Mesodermal cell (in vitro differentiated cells): ENCODE data around the gene TLCD2. TPM values are rescaled to one million over a fixed set of nuclear protein-coding genes. Genes with fewer than 3 reads are reported as not detected.

Experiments used
- H3K27ac ChIP-seq: 2 replicates; pipeline ENCODE4 v1.7.0; 2013; ENCODE audit warnings: mild to moderate bottlenecking, low read depth, low read length, moderate library complexity; ENCODE audit not compliant: severe bottlenecking
- H3K36me3 ChIP-seq: 2 replicates; pipeline ENCODE4 v1.7.1; 2013; ENCODE audit warnings: mild to moderate bottlenecking, low read length, moderate library complexity; ENCODE audit not compliant: control insufficient read depth, insufficient read depth
- H3K4me1 ChIP-seq: one replicate; pipeline ENCODE4 v1.7.1; 2013; ENCODE audit warnings: mild to moderate bottlenecking, low read length; ENCODE audit not compliant: insufficient read depth, control insufficient read depth, poor library complexity, severe bottlenecking
- H3K4me3 ChIP-seq: 2 replicates; pipeline ENCODE4 v1.7.0; 2013; ENCODE audit warnings: low read length, control low read depth, mild to moderate bottlenecking; ENCODE audit not compliant: insufficient read depth, poor library complexity, severe bottlenecking; ENCODE audit errors: extremely low read depth
- H3K9me3 ChIP-seq: 2 replicates; pipeline ENCODE4 v1.7.1; 2013; ENCODE audit warnings: mild to moderate bottlenecking, low read length, moderate library complexity; ENCODE audit not compliant: control insufficient read depth
- WGBS, 2 experiments: methylation state at CpG; one replicate each; pipeline ENCODE4 v1.1.5; 2013; ENCODE audit warnings: missing lambda C conversion rate in 2 of 2; ENCODE audit not compliant: insufficient coverage in 2 of 2; 5-methylcytosine and 5-hydroxymethylcytosine counted together
- polyA plus RNA-seq, 2 experiments: library from polyadenylated mRNA; stranded (reverse); fragments of 50-300 nt; gene quantifications; one replicate each; pipeline ENCODE4 v1.2.3, GENCODE V29; 2013

The TLCD2 gene
- 0.85 TPM for polyA plus RNA-seq (2013, experiment 1 of 2)
- polyA plus RNA-seq (2013, experiment 2 of 2) = 1.2 TPM

- 1% methylated on average over 61 to 71 of the region's 83 CpGs for WGBS, 2 experiments
- no peak within 1 kb of the TSS for H3K27ac ChIP-seq
- peak within 1 kb of the TSS; percentile 49 for H3K4me3 ChIP-seq
- H3K36me3 ChIP-seq = peaks cover 36% of the 10 kb centered on the region
- peaks cover 42% of the 10 kb centered on the region for H3K4me1 ChIP-seq
- no peaks in the 10 kb centered on the region for H3K9me3 ChIP-seq
Observed at GRCh38 chr17:1709971-1710806, at the start of gene TLCD2. TLCD2 (minus strand) TSS chr17:1710377; CDS start chr17:1710242, 135 bp downstream.

- Histone ChIP-seq H3K9me3 (no peaks in the 10 kb centered on the region), H3K4me1 (peaks cover 35% of the 10 kb centered on the region), H3K36me3 (no peaks in the 10 kb centered on the region), H3K27ac (no peak overlapping the region), H3K4me3 (no peak overlapping the region)
- WGBS, 2 experiments = 90 to 100% methylated on average over 1 to 2 of the region's 5 CpGs
Observed at GRCh38 chr17:1759529-1759928, 49.4 kb upstream of the TLCD2 start.

GRCh38 chr17:1758807-1759206 is 48.6 kb upstream of the TLCD2 start:
- 92 to 95% methylated on average over 14 to 15 of the region's 15 CpGs for WGBS, 2 experiments

GRCh38 chr17:1755827-1756262 is 45.7 kb upstream of the TLCD2 start:
- 75 to 77% methylated on average over 17 of the region's 17 CpGs for WGBS, 2 experiments
- Histone ChIP-seq H3K36me3 (no peaks in the 10 kb centered on the region), H3K9me3 (no peaks in the 10 kb centered on the region), H3K4me1 (peaks cover 13% of the 10 kb centered on the region), H3K27ac (no peak overlapping the region), H3K4me3 (no peak overlapping the region)

More at GRCh38 chr17:1758807-1759206, 48.6 kb upstream of the TLCD2 start:
- peaks cover 27% of the 10 kb centered on the region for H3K4me1 ChIP-seq
- no peaks in the 10 kb centered on the region for H3K9me3 ChIP-seq
- no peaks in the 10 kb centered on the region for H3K36me3 ChIP-seq
- no peak overlapping the region for H3K27ac ChIP-seq
- H3K4me3 ChIP-seq = no peak overlapping the region

GRCh38 chr17:1755252-1755826 is 45.2 kb upstream of the TLCD2 start:
- H3K9me3 ChIP-seq = no peaks in the 10 kb centered on the region
- H3K36me3 ChIP-seq = no peaks in the 10 kb centered on the region
- H3K4me1 ChIP-seq = peaks cover 13% of the 10 kb centered on the region
- no peak overlapping the region for H3K27ac ChIP-seq
- H3K4me3 ChIP-seq = no peak overlapping the region
- 91 to 95% methylated on average over 17 of the region's 20 CpGs for WGBS, 2 experiments

- WGBS, 2 experiments = 85 to 91% methylated on average over 13 to 17 of the region's 25 CpGs
- no peak overlapping the region for H3K4me3 ChIP-seq
- peaks cover 13% of the 10 kb centered on the region for H3K4me1 ChIP-seq
- H3K27ac ChIP-seq = no peak overlapping the region
- no peaks in the 10 kb centered on the region for H3K36me3 ChIP-seq
- H3K9me3 ChIP-seq = no peaks in the 10 kb centered on the region
Observed at GRCh38 chr17:1754430-1755112, 44.4 kb upstream of the TLCD2 start.

GRCh38 chr17:1753767-1754429 is 43.7 kb upstream of the TLCD2 start:
- Histone ChIP-seq H3K27ac (no peak overlapping the region), H3K9me3 (no peaks in the 10 kb centered on the region), H3K4me3 (no peak overlapping the region), H3K4me1 (peaks cover 13% of the 10 kb centered on the region), H3K36me3 (no peaks in the 10 kb centered on the region)
- WGBS, 2 experiments = 81 to 86% methylated on average over 18 to 21 of the region's 23 CpGs

- 67 to 76% methylated on average over 13 to 15 of the region's 18 CpGs for WGBS, 2 experiments
- Histone ChIP-seq H3K27ac (no peak overlapping the region), H3K9me3 (no peaks in the 10 kb centered on the region), H3K36me3 (no peaks in the 10 kb centered on the region), H3K4me3 (no peak overlapping the region), H3K4me1 (peaks cover 13% of the 10 kb centered on the region)
Observed at GRCh38 chr17:1752425-1753262, 42.5 kb upstream of the TLCD2 start.

GRCh38 chr17:1750628-1751027 is 40.5 kb upstream of the TLCD2 start:
- H3K4me3 ChIP-seq = no peak overlapping the region
- H3K36me3 ChIP-seq = no peaks in the 10 kb centered on the region
- 87 to 91% methylated on average over 3 to 9 of the region's 9 CpGs for WGBS, 2 experiments
- peaks cover 8% of the 10 kb centered on the region for H3K4me1 ChIP-seq
- no peak overlapping the region for H3K27ac ChIP-seq
- no peaks in the 10 kb centered on the region for H3K9me3 ChIP-seq
